ENCODE data around the gene EPHB6. TPM values are rescaled to one million over a fixed set of nuclear protein-coding genes. Genes with fewer than 3 reads are reported as not detected.

The EPHB6 gene
- total RNA-seq, 2 experiments from 2014 or later = 50.7 to 55.8 TPM

GRCh38 chr7:142856565-142857245 is 1.8 kb downstream of the EPHB6 start:
- peaks cover 16% of the 10 kb centered on the region for H3K36me3 Mint-ChIP-seq (ENCODE audit: low read depth)
- peak overlapping the region; percentile 57 for H3K4me3 ChIP-seq (ENCODE audit: low read length)
- peak in 1 of 14 experiments; percentile 24 for DNase-seq

GRCh38 chr7:142857625-142858024 is 2.7 kb downstream of the EPHB6 start:
- Mint-ChIP-seq H3K27me3 (no peaks in the 10 kb centered on the region), H3K9me3 (no peaks in the 10 kb centered on the region), H3K4me3 (peak overlapping the region; percentile 72), H3K27ac (no peak overlapping the region), H3K36me3 (ENCODE audit: low read depth) (peaks cover 24% of the 10 kb centered on the region), H3K4me1 (ENCODE audit: low read depth) (peaks cover 58% of the 10 kb centered on the region)
- Histone ChIP-seq H3K27me3 (ENCODE audit: control insufficient read depth in 1 of 2, insufficient read depth in 2 of 2, low read length in 2 of 2) (no peaks in the 10 kb centered on the region), H3K4me1 (ENCODE audit: insufficient read depth, low read length) (peaks cover 30% of the 10 kb centered on the region), H3K27ac (ENCODE audit: low read depth in 1 of 2, low read length in 2 of 2) (no peak overlapping the region), H3K4me3 (ENCODE audit: low read length) (no peak overlapping the region), H3K36me3 (ENCODE audit: insufficient read depth, low read length) (peaks cover 6% of the 10 kb centered on the region), H3K9me3 (ENCODE audit: control insufficient read depth in 1 of 2, insufficient read depth in 1 of 2, low read length in 2 of 2) (no peaks in the 10 kb centered on the region)
- ATAC-seq (ENCODE audit: poor library complexity) = no peak
- POLR2A ChIA-PET = interaction anchor here (0.6 to 3.9 kb wide), 3 partner anchors 40 to 534 kb away, joined by 3 to 18 read pairs (median 5); no protein-coding TSS in a partner anchor
- no peak for DNase-seq
- no peak for TF ChIP-seq CTCF (IDR thresholded peaks at IDR 0.05)
- CTCF ChIA-PET = interaction anchor here (0.6 to 0.7 kb wide), 8 partner anchors 20 to 398 kb away, joined by 3 to 4 read pairs (median 4); no protein-coding TSS in a partner anchor
- intact Hi-C loops (cut with DNase I, micrococcal nuclease) = loop anchor here in 1 of 2 experiments (10.0 kb wide), 3 partner anchors 357 to 527 kb away; partner anchors contain the start of genes CASP2, TMEM139 and ZYX

More at GRCh38 chr7:142856565-142857245, 1.8 kb downstream of the EPHB6 start:
- H3K27ac ChIP-seq (ENCODE audit: low read depth in 1 of 2, low read length in 2 of 2) = no peak overlapping the region
- intact Hi-C loops (cut with DNase I, micrococcal nuclease) = loop anchor here in 1 of 2 experiments (10.0 kb wide), 3 partner anchors 358 to 528 kb away; partner anchors contain the start of genes CASP2, TMEM139 and ZYX
- no peak for ATAC-seq (ENCODE audit: poor library complexity)
- peaks cover 6% of the 10 kb centered on the region for H3K36me3 ChIP-seq (ENCODE audit: insufficient read depth, low read length)
- H3K4me1 ChIP-seq (ENCODE audit: insufficient read depth, low read length) = peaks cover 30% of the 10 kb centered on the region
- Mint-ChIP-seq H3K4me1 (ENCODE audit: low read depth) (peaks cover 58% of the 10 kb centered on the region), H3K4me3 (peak overlapping the region; percentile 93), H3K27me3 (no peaks in the 10 kb centered on the region), H3K27ac (peak overlapping the region; percentile 46), H3K9me3 (no peaks in the 10 kb centered on the region)
- ChIA-PET CTCF (interaction anchor here (1.1 kb wide), 1 partner anchor 9 kb away, joined by 3 read pairs; no protein-coding TSS in a partner anchor), POLR2A (interaction anchor here (0.5 to 3.5 kb wide), 7 partner anchors 8 to 517 kb away, joined by 4 to 40 read pairs (median 14); no protein-coding TSS in a partner anchor)
- no peak for TF ChIP-seq CTCF (IDR thresholded peaks at IDR 0.05)
- no peaks in the 10 kb centered on the region for H3K9me3 ChIP-seq (ENCODE audit: control insufficient read depth in 1 of 2, insufficient read depth in 1 of 2, low read length in 2 of 2)
- no peaks in the 10 kb centered on the region for H3K27me3 ChIP-seq (ENCODE audit: control insufficient read depth in 1 of 2, insufficient read depth in 2 of 2, low read length in 2 of 2)

DNA sequence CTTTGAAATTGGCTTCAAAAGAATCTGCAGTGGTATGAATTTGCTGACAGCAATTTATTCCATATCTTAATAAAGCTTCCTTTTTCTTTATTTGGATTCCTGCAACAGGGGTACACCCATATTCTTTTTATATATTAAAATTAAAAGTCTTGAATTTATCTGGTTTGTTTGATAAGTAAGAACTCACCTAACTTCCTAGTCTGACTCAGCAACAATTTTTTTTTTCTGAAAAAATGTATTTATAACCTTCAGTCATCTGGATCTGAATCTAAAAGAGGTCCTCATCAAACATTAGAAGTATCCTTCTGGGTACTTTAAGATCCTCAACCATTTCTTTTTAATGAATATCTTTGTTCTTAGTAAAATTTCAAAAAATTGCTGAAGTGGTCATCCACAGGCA is 4.5 kb downstream of the EPHB6 start:
- H3K27ac ChIP-seq (ENCODE audit: low read depth in 1 of 2, low read length in 2 of 2) = no peak overlapping the region
- ChIA-PET POLR2A (interaction anchor here (3.9 kb wide), 1 partner anchor 51 kb away, joined by 18 read pairs; no protein-coding TSS in a partner anchor), CTCF (no interaction called here)
- H3K4me3 Mint-ChIP-seq = peak overlapping the region; percentile 39
- peaks cover 8% of the 10 kb centered on the region for H3K36me3 ChIP-seq (ENCODE audit: insufficient read depth, low read length)
- H3K4me1 ChIP-seq (ENCODE audit: insufficient read depth, low read length) = peaks cover 24% of the 10 kb centered on the region
- no peaks in the 10 kb centered on the region for H3K27me3 Mint-ChIP-seq
- H3K9me3 Mint-ChIP-seq = no peaks in the 10 kb centered on the region
- H3K4me1 Mint-ChIP-seq (ENCODE audit: low read depth) = peaks cover 48% of the 10 kb centered on the region
- H3K27me3 ChIP-seq (ENCODE audit: control insufficient read depth in 1 of 2, insufficient read depth in 2 of 2, low read length in 2 of 2) = no peaks in the 10 kb centered on the region
- TF ChIP-seq CTCF (IDR thresholded peaks at IDR 0.05) = no peak
- intact Hi-C loops (cut with DNase I, micrococcal nuclease) = loop anchor here in 1 of 2 experiments (10.0 kb wide), 3 partner anchors 355 to 525 kb away; partner anchors contain the start of genes CASP2, TMEM139 and ZYX
- DNase-seq = no peak
- peaks cover 37% of the 10 kb centered on the region for H3K36me3 Mint-ChIP-seq (ENCODE audit: low read depth)
- no peaks in the 10 kb centered on the region for H3K9me3 ChIP-seq (ENCODE audit: control insufficient read depth in 1 of 2, insufficient read depth in 1 of 2, low read length in 2 of 2)
- ATAC-seq (ENCODE audit: poor library complexity) = no peak
- H3K27ac Mint-ChIP-seq = peak overlapping the region; percentile 12
- H3K4me3 ChIP-seq (ENCODE audit: low read length) = no peak overlapping the region

Data from CD4-positive, alpha-beta T cell (primary cell).